Neutrophil (primary cell): Measurements from ENCODE around the gene RIBC2.
"Not testable (repeated sequence)": the region's sequence is repeated elsewhere in the genome, so short reads cannot be mapped to it uniquely, and the experiment has no call there.

Source experiments
- H3K27ac ChIP-seq: fragments of 200-600 bp; sonication (generic); 2 replicates; pipeline ENCODE4 v1.5.1; 2016; ENCODE audit warnings: mild to moderate bottlenecking, moderate library complexity
- H3K27me3 ChIP-seq: fragments of 200-600 bp; sonication (generic); 2 replicates; pipeline ENCODE4 v1.6.0; 2016; ENCODE audit warnings: mild to moderate bottlenecking
- H3K36me3 ChIP-seq: fragments of 200-600 bp; sonication (generic); 2 replicates; pipeline ENCODE4 v1.5.1; 2017
- H3K4me1 ChIP-seq, 2 experiments: fragments of 200-600 bp in 1 of 2; sonication (generic) in 1 of 2; 1 replicate in 1 of 2; 2 replicates in 1 of 2; pipeline versions ENCODE4 v1.5.1 to v1.6.1; 2013 to 2016; ENCODE audit warnings: low read depth in 1 of 2, low read length in 1 of 2, mild to moderate bottlenecking in 1 of 2, moderate library complexity in 1 of 2; ENCODE audit not compliant: control insufficient read depth in 1 of 2, insufficient read depth in 1 of 2
- H3K4me3 ChIP-seq, 2 experiments: fragments of 200-600 bp in 1 of 2; sonication (generic) in 1 of 2; 1 replicate in 1 of 2; 2 replicates in 1 of 2; pipeline ENCODE4 v1.5.1; 2013 to 2016; ENCODE audit warnings: low read depth in 1 of 2, low read length in 1 of 2, mild to moderate bottlenecking in 1 of 2, moderate library complexity in 1 of 2
- H3K9me3 ChIP-seq: fragments of 200-600 bp; sonication (generic); 2 replicates; pipeline ENCODE4 v1.5.1; 2016
- TF ChIP-seq, protein P1 (sequence below): fragments of 200-600 bp; sonication (generic); IDR thresholded peaks from 2 replicates; pipeline ENCODE4 v1.5.1; 2016; ENCODE audit warnings: antibody characterized with exemption

Gene RIBC2

DNA sequence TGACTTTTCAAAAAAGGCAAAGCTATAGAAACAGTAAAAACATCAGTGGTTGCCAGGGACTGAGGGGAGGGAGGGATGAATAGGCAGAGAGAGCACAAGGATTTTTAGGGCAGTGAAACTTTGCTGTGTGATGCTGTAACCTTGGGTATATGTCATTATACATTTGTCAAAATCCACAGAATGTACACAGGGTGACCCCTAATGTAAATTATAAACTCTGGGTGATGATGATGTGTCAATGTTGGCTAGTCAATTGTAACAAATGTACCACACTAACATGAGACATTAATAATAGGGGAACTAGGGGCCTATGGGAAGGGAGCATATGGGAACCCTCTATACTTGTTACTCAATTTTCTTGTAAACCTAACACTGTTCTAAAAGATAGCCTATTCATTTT lies 24.8 kb downstream of the RIBC2 start:
- Histone ChIP-seq H3K9me3 (no peaks in the 10 kb centered on the region), H3K27me3 (peaks cover 46% of the 10 kb centered on the region)
- TF ChIP-seq, protein P1, sequence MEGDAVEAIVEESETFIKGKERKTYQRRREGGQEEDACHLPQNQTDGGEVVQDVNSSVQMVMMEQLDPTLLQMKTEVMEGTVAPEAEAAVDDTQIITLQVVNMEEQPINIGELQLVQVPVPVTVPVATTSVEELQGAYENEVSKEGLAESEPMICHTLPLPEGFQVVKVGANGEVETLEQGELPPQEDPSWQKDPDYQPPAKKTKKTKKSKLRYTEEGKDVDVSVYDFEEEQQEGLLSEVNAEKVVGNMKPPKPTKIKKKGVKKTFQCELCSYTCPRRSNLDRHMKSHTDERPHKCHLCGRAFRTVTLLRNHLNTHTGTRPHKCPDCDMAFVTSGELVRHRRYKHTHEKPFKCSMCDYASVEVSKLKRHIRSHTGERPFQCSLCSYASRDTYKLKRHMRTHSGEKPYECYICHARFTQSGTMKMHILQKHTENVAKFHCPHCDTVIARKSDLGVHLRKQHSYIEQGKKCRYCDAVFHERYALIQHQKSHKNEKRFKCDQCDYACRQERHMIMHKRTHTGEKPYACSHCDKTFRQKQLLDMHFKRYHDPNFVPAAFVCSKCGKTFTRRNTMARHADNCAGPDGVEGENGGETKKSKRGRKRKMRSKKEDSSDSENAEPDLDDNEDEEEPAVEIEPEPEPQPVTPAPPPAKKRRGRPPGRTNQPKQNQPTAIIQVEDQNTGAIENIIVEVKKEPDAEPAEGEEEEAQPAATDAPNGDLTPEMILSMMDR = no peak

DNA sequence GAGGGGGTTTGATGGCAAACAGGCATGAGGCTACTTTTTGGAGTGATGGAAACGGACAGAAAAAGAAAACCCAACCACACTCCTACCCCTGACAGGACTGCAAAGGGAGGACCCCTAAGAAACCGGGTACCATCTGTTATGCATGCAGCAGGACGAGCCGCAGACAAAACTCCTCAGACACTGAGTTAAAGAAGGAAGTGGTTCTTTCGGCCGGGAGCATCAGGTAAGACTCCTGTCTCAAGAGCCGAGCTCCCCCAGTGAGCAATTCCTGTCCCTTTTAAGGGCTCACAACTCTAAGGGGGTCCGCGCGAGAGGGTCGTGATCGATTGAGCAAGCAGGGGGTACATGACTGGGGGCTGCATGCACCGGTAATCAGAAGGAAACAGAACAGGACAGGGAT lies 27.2 kb downstream of the RIBC2 start:
- not testable (repeated sequence) for H3K4me1 ChIP-seq, H3K4me3 ChIP-seq

More for the DNA sequence above, 24.8 kb downstream of the RIBC2 start:
- Histone ChIP-seq H3K27ac (no peak overlapping the region), H3K36me3 (no peaks in the 10 kb centered on the region), H3K4me3 (no peak overlapping the region), H3K4me1 (peaks cover 4 to 7% of the 10 kb centered on the region in 2 experiments)

DNA sequence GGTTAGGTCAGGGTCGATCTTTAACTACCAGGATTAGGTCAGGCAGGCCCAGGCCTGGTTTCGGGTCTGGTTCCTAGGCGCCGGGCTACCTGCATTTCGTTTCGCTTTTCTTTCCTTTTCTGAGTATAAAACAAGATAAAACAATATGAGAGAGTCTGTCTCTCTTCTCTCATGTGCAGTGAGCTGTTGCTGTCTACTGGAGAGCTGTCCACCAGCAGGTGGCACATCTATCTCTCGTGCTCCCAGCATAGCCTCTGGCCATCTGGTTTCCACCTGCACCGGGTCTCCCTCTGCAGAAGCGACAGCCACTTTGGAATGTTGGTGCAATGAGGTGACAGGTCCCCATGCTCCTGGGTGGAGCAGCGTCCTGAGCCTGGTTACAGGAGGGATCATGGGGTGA lies 27.6 kb downstream of the RIBC2 start:
- peaks cover 46% of the 10 kb centered on the region for H3K27me3 ChIP-seq
- no peaks in the 10 kb centered on the region for H3K4me1 ChIP-seq
- H3K9me3 ChIP-seq = no peaks in the 10 kb centered on the region
- H3K4me3 ChIP-seq = no peak overlapping the region
- H3K27ac ChIP-seq = no peak overlapping the region
- TF ChIP-seq, protein P1 = no peak
- H3K36me3 ChIP-seq = no peaks in the 10 kb centered on the region

More for the DNA sequence above, 27.2 kb downstream of the RIBC2 start:
- not testable (repeated sequence) for H3K9me3 ChIP-seq, H3K27ac ChIP-seq, H3K36me3 ChIP-seq
- H3K27me3 ChIP-seq = peaks cover 46% of the 10 kb centered on the region

DNA sequence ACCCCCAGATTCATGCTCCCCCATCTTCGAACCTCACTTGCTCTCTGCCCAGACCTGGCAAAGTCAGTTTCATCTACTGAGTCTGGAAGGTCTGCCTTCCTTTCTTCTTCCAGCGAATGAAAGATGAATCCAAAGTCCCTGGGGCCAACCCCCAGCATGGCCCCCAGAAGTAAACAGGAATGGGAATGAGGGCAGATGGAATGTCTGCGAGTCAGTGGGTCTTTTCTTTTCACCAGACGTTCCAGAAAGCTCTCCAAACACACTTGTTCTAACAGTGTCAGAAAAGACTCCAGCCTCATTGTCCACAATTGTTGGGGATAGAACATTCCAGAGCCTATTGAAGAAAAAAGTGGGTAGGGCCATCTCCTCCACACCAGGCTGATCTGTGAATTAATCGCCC lies 28.6 kb downstream of the RIBC2 start:
- H3K4me3 ChIP-seq = no peak overlapping the region
- H3K27ac ChIP-seq = no peak overlapping the region
- no peaks in the 10 kb centered on the region for H3K4me1 ChIP-seq
- TF ChIP-seq, protein P1 = no peak
- no peaks in the 10 kb centered on the region for H3K9me3 ChIP-seq
- H3K27me3 ChIP-seq = peaks cover 46% of the 10 kb centered on the region
- H3K36me3 ChIP-seq = no peaks in the 10 kb centered on the region

DNA sequence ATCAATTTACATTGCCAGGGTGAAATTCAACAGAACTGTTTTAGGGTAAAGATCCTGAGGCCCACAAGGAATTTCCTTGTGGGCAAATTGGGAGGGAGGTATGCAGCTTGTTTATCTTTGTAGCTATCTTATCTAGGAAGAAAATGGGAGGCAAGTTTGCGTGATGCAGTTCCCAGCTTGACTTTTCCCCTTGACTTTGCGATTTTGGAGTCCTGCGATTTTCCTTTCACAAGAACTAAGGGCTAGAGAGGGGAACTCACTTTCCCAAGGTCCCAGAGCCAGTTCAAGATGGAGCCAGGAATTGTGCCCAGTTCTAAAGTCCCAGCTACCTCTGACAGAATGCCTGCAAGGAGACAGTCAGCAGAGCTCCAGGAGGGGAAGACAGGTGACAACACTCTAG lies 30.7 kb downstream of the RIBC2 start:
- no peaks in the 10 kb centered on the region for H3K4me1 ChIP-seq
- no peaks in the 10 kb centered on the region for H3K36me3 ChIP-seq
- H3K4me3 ChIP-seq = no peak overlapping the region
- no peaks in the 10 kb centered on the region for H3K9me3 ChIP-seq
- peaks cover 35% of the 10 kb centered on the region for H3K27me3 ChIP-seq
- no peak overlapping the region for H3K27ac ChIP-seq
- TF ChIP-seq, protein P1 = no peak

- TF ChIP-seq, protein P1 = no peak
- H3K27me3 ChIP-seq = peaks cover 26% of the 10 kb centered on the region
- no peak overlapping the region for H3K4me3 ChIP-seq
- H3K27ac ChIP-seq = no peak overlapping the region
- H3K9me3 ChIP-seq = no peaks in the 10 kb centered on the region
- H3K4me1 ChIP-seq = no peaks in the 10 kb centered on the region
- H3K36me3 ChIP-seq = no peaks in the 10 kb centered on the region
Observed at GRCh38 chr22:45445031-45445710, 31.7 kb downstream of the RIBC2 start.
